ENCODE measurements around the gene TMEM109.

DNA sequence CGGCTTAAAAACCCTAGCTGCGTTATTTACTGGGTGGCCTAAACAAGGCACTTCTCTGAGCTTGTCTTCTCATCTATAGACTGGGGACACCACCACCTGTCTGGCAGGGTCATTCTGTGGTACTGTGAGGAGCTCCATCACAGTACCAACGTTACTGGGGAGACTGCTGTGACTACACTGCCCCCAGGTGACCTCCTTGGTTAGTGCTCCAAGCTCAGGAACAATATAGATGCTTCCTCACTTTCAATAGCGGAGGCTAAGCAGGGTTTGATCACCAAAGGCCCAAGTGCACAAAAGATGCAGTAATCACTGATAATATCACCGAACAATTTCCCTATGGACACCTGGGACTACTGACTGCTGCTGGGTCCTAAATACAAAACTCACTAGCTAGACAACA is 26.4 kb upstream of the TMEM109 start:
- peak; percentile 64 to 67 for TF ChIP-seq CTCF (conservative IDR thresholded peaks at IDR 0.05 in 1 of 2, IDR thresholded peaks at IDR 0.05 in 1 of 2; ENCODE audit: extremely low read depth in 1 of 2, insufficient read depth in 1 of 2, low read depth in 1 of 2, low read length in 2 of 2)
- no peak for TF ChIP-seq EZH2 (IDR thresholded peaks at IDR 0.05; ENCODE audit: borderline replicate concordance, low read length)
